Peyer's patch (tissue), 4 donors: Measurements from ENCODE around the gene TEX35.

Experiments
- POLR2A ChIP-seq, 2 donors: fragments of 450-650 bp; IDR thresholded peaks; one replicate each; pipeline ENCODE4 v1.5.1; 2017; ENCODE audit warnings: antibody characterized with exemption in 2 of 2, mild to moderate bottlenecking in 2 of 2, moderate library complexity in 2 of 2
- TF ChIP-seq, protein P1 (sequence below), 6 experiments: fragments of 450-650 bp in 4 of 6; fragments of 200-600 bp in 2 of 6; sonication (generic) in 1 of 6; IDR thresholded peaks; one replicate each; pipeline ENCODE4 v1.5.1; 2017 to 2019; ENCODE audit warnings: antibody characterized with exemption in 6 of 6, mild to moderate bottlenecking in 3 of 6, moderate library complexity in 1 of 6

DNA sequence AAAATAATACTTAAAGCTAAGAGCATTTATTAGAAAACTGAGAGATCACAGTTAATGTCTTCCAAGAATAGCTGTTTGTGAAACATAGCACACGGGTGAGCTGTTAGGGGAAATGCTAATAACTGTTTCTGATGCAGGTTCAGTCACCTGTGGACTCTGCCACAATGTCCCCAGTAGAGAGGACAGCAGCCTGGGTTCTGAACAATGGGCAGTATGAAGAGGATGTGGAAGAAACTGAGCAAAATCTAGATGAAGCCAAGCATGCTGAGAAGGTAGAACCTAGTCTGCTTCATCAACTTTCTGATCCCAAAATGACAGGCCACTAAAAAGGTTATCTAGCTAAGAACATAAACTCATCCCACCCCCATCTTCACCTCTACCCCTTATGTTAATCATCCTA lies 48.8 kb upstream of the TEX35 start:
- TF ChIP-seq POLR2A (IDR thresholded peaks at IDR 0.05): no peak
- TF ChIP-seq, protein P1, sequence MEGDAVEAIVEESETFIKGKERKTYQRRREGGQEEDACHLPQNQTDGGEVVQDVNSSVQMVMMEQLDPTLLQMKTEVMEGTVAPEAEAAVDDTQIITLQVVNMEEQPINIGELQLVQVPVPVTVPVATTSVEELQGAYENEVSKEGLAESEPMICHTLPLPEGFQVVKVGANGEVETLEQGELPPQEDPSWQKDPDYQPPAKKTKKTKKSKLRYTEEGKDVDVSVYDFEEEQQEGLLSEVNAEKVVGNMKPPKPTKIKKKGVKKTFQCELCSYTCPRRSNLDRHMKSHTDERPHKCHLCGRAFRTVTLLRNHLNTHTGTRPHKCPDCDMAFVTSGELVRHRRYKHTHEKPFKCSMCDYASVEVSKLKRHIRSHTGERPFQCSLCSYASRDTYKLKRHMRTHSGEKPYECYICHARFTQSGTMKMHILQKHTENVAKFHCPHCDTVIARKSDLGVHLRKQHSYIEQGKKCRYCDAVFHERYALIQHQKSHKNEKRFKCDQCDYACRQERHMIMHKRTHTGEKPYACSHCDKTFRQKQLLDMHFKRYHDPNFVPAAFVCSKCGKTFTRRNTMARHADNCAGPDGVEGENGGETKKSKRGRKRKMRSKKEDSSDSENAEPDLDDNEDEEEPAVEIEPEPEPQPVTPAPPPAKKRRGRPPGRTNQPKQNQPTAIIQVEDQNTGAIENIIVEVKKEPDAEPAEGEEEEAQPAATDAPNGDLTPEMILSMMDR (IDR thresholded peaks at IDR 0.05): no peak
